IMR-90 (cell line): Measurements from ENCODE around the gene TUSC2. TPM values are rescaled to one million over a fixed set of nuclear protein-coding genes. Genes with fewer than 3 reads are reported as not detected.

Experiments used
- ATAC-seq: fragments of 200-7000 bp; cut with Tn5 transposase; 2 replicates; pipeline ENCODE4 v1.9.1; 2020; ENCODE audit warnings: low read depth, mild to moderate bottlenecking, moderate library complexity
- BruUV-seq: library from RNA; stranded (reverse); fragments of 400-500 nt; replicated peaks from 2 replicates; lab custom pipeline; 2021; lab: Mats Ljungman, UMichigan
- CTCF ChIA-PET: fragments of 300-600 bp; formaldehyde crosslinking; extraction: SDS; loops from one replicate; lab custom pipeline; 2021; ENCODE audit warnings: antibody characterized with exemption; lab: Yijun Ruan, JAX
- POLR2A ChIA-PET: fragments of 300-600 bp; sonication (Branson Sonifier 250); formaldehyde crosslinking; loops from one replicate; lab custom pipeline; 2022; ENCODE audit warnings: antibody characterized with exemption; ENCODE audit not compliant: unreplicated experiment; lab: Charles Lee
- DNase-seq: peaks from one replicate; pipeline ENCODE4 v3.0.0; 2013
- H2AFZ ChIP-seq: replicated peaks from 2 replicates; pipeline ENCODE3; 2013; ENCODE audit warnings: low read length, mild to moderate bottlenecking; ENCODE audit not compliant: poor library complexity
- H2AK5ac ChIP-seq: 2 replicates; pipeline ENCODE4 v1.6.1; 2013; ENCODE audit warnings: low read depth, low read length, inconsistent platforms
- H2AK9ac ChIP-seq: replicated peaks from 2 replicates; pipeline ENCODE3; 2013; ENCODE audit warnings: mild to moderate bottlenecking, low read depth, low read length, moderate library complexity; ENCODE audit not compliant: poor library complexity
- H2BK120ac ChIP-seq: 2 replicates; pipeline ENCODE4 v1.6.1; 2013; ENCODE audit warnings: low read depth, low read length, inconsistent platforms
- H2BK15ac ChIP-seq: 3 replicates; pipeline ENCODE4 v1.6.1; 2013; ENCODE audit warnings: low read depth, low read length, inconsistent platforms
- H2BK20ac ChIP-seq: 2 replicates; pipeline ENCODE4 v1.6.1; 2013; ENCODE audit warnings: low read depth, mild to moderate bottlenecking, inconsistent platforms, low read length, moderate library complexity
- H2BK5ac ChIP-seq: 2 replicates; pipeline ENCODE4 v1.6.1; 2013; ENCODE audit warnings: mild to moderate bottlenecking, low read depth, low read length, inconsistent platforms; ENCODE audit not compliant: poor library complexity, severe bottlenecking
- H3K14ac ChIP-seq: replicated peaks from 2 replicates; pipeline ENCODE4 v1.6.1; 2013; ENCODE audit warnings: low read depth, low read length, inconsistent platforms
- H3K18ac ChIP-seq: 2 replicates; pipeline ENCODE4 v1.6.1; 2013; ENCODE audit warnings: low read depth, low read length, control low read depth
- H3K23ac ChIP-seq: 2 replicates; pipeline ENCODE4 v1.6.1; 2013; ENCODE audit warnings: low read depth, low read length, inconsistent platforms
- H3K27ac ChIP-seq: 2 replicates; pipeline ENCODE4 v1.5.1; 2013; ENCODE audit warnings: mild to moderate bottlenecking, control low read depth, low read length; ENCODE audit not compliant: insufficient read depth
- H3K27me3 ChIP-seq: 2 replicates; pipeline ENCODE4 v1.6.1; 2013; ENCODE audit warnings: low read length; ENCODE audit not compliant: control insufficient read depth, insufficient read depth
- H3K36me3 ChIP-seq: 2 replicates; pipeline ENCODE4 v1.6.1; 2013; ENCODE audit warnings: low read length, mixed read lengths; ENCODE audit not compliant: control insufficient read depth, insufficient read depth
- H3K4ac ChIP-seq: 2 replicates; pipeline ENCODE4 v1.6.1; 2013; ENCODE audit warnings: low read depth, low read length, inconsistent platforms
- H3K4me1 ChIP-seq: 2 replicates; pipeline ENCODE4 v1.6.1; 2013; ENCODE audit warnings: low read length, mixed read lengths; ENCODE audit not compliant: control insufficient read depth, insufficient read depth
- H3K4me2 ChIP-seq: 2 replicates; pipeline ENCODE4 v1.6.1; 2013; ENCODE audit warnings: low read depth, mild to moderate bottlenecking, control low read depth, low read length, moderate library complexity
- H3K4me3 ChIP-seq: 2 replicates; pipeline ENCODE4 v1.5.1; 2013; ENCODE audit warnings: low read depth, mild to moderate bottlenecking, control low read depth, low read length, moderate library complexity; ENCODE audit not compliant: insufficient read depth
- H3K56ac ChIP-seq: 2 replicates; pipeline ENCODE4 v1.6.1; 2013; ENCODE audit warnings: low read length, inconsistent platforms; ENCODE audit not compliant: insufficient read depth; ENCODE audit errors: extremely low read depth
- H3K79me1 ChIP-seq, 2 experiments: 2 replicates each; pipeline ENCODE4 v1.6.1; 2013; ENCODE audit warnings: low read length in 2 of 2, inconsistent platforms in 1 of 2, low read depth in 1 of 2
- H3K9ac ChIP-seq: 2 replicates; pipeline ENCODE4 v1.6.1; 2013; ENCODE audit warnings: low read depth, low read length, control low read depth
- H3K9me1 ChIP-seq: 2 replicates; pipeline ENCODE4 v1.6.1; 2013; ENCODE audit warnings: low read length, inconsistent platforms; ENCODE audit not compliant: insufficient read depth
- H3K9me3 ChIP-seq: 2 replicates; pipeline ENCODE4 v1.6.1; 2013; ENCODE audit warnings: low read length; ENCODE audit not compliant: control insufficient read depth, insufficient read depth
- H4K20me1 ChIP-seq: 2 replicates; pipeline ENCODE4 v1.6.1; 2013; ENCODE audit warnings: low read length, inconsistent platforms; ENCODE audit not compliant: insufficient read depth
- H4K5ac ChIP-seq: 2 replicates; pipeline ENCODE4 v1.6.1; 2013; ENCODE audit warnings: mild to moderate bottlenecking, low read depth, low read length, control low read depth
- H4K8ac ChIP-seq, 2 experiments: 2 replicates each; pipeline ENCODE4 v1.6.1; 2013; ENCODE audit warnings: low read depth in 2 of 2, low read length in 2 of 2, control low read depth in 1 of 2, inconsistent platforms in 1 of 2
- H4K91ac ChIP-seq: 2 replicates; pipeline ENCODE4 v1.6.1; 2013; ENCODE audit warnings: low read depth, low read length, inconsistent platforms; ENCODE audit not compliant: insufficient read depth
- BHLHE40 ChIP-seq: fragments of 150-350 bp; IDR thresholded peaks from 2 replicates; pipeline ENCODE4 v1.6.1; 2016; ENCODE audit warnings: mild to moderate bottlenecking, low read depth, low read length
- CTCF ChIP-seq: conservative IDR thresholded peaks from 2 replicates; pipeline ENCODE4 v1.5.1; 2012; ENCODE audit warnings: mild to moderate bottlenecking, low read depth, low read length, improper control_type of control experiment
- ELK1 ChIP-seq: fragments of 150-350 bp; IDR thresholded peaks from 2 replicates; pipeline ENCODE4 v1.6.1; 2016; ENCODE audit warnings: low read depth, mild to moderate bottlenecking, low read length, moderate library complexity, borderline replicate concordance
- RFX5 ChIP-seq: IDR thresholded peaks from 2 replicates; pipeline ENCODE4 v1.8.0; 2012; ENCODE audit warnings: low read depth, mild to moderate bottlenecking, low read length, moderate library complexity
- whole genome bisulfite sequencing, 2 experiments: methylation state at CpG; one replicate each; pipeline versions ENCODE4 v1.1.5 to v1.1.7; 2013; ENCODE audit warnings: missing lambda C conversion rate in 2 of 2; ENCODE audit not compliant: insufficient read length in 1 of 2; ENCODE audit errors: extremely low coverage in 2 of 2; 5-methylcytosine and 5-hydroxymethylcytosine counted together
- dilution Hi-C: fragments of 300-500 bp; cut with HindIII; formaldehyde crosslinking; loops from one replicate; pipeline ENCODE4 v1.14.3; 2018; ENCODE audit warnings: low sequenced_read_pairs; ENCODE audit not compliant: unreplicated experiment
- in situ Hi-C: fragments of 300-500 bp; cut with MboI; formaldehyde crosslinking; loops from 3 replicates; pipeline ENCODE4 v1.14.3; 2019; ENCODE audit warnings: low sequenced_read_pairs, inconsistent platforms, mixed read lengths
- intact Hi-C: fragments of 100-400 bp; cut with micrococcal nuclease; formaldehyde crosslinking; loops from 2 replicates; pipeline ENCODE4 v1.10.0; 2022
- polyA plus RNA-seq, 3 experiments: library from polyadenylated mRNA; depleted of rRNA; stranded (reverse); fragments of >200 nt; gene quantifications; 2 replicates each; pipeline ENCODE4 v1.2.3, GENCODE V29; 2012; ENCODE audit warnings: low replicate concordance in 1 of 3
- total RNA-seq: library from RNA; depleted of rRNA; stranded (reverse); fragments of >200 nt; gene quantifications from 2 replicates; pipeline ENCODE4 v1.2.3, GENCODE V29; 2012

TUSC2 gene
- total and polyA plus RNA-seq, 2 of the 4 experiments (the other 2 are of a cell fraction): 13.4 to 24.0 TPM

- no peak for TF ChIP-seq ELK1
These were observed 4.3 kb downstream of the TUSC2 start (continued) for GRCh38 chr3:50323614-50324199.

- Histone ChIP-seq H3K18ac (no peak overlapping the region), H2BK15ac (no peak overlapping the region), H3K56ac (no peak overlapping the region), H2AK5ac (0 out of 2 replicates have a peak overlapping the region, but pooled peaks have one; percentile 43), H2BK5ac (no peak overlapping the region), H2AFZ (no peak overlapping the region), H2BK20ac (no peak overlapping the region), H3K14ac (no peak overlapping the region), H3K36me3 (peaks cover 21% of the 10 kb centered on the region), H3K4ac (no peak overlapping the region), H3K27ac (no peak overlapping the region), H2BK120ac (no peak overlapping the region), H3K9me3 (no peaks in the 10 kb centered on the region), H4K8ac (no peak overlapping the region), H4K91ac (no peak overlapping the region), H3K4me3 (no peak overlapping the region), H3K4me1 (peaks cover 26% of the 10 kb centered on the region), H2AK9ac (peak overlapping the region; percentile 26), H3K4me2 (no peak overlapping the region), H4K20me1 (peaks cover 12% of the 10 kb centered on the region; the same call in 1 of the 2 replicates), H3K27me3 (no peaks in the 10 kb centered on the region), H3K9me1 (peaks cover 8% of the 10 kb centered on the region), H3K23ac (no peak overlapping the region), H3K9ac (no peak overlapping the region), H3K79me1 (peaks cover 28 to 57% of the 10 kb centered on the region in 2 experiments), H4K5ac (no peak overlapping the region)
- WGBS, 2 experiments: 14% methylated on average over 3 of the region's 4 CpGs; no CpG with 5 or more reads in 1 of the 2 experiments
- DNase-seq (no peak), ATAC-seq (no peak)
- POLR2A ChIA-PET: no interaction called here
- CTCF ChIA-PET: no interaction called here
- in situ Hi-C loops (no loop called here), dilution Hi-C loops (no loop called here), intact Hi-C loops (loop anchor here (5.0 kb wide), 1 partner anchor 61 kb away; no protein-coding TSS in a partner anchor)
- TF ChIP-seq CTCF (no peak), RFX5 (no peak), BHLHE40 (no peak)
- no TSS peak for BruUV-seq
These were observed 4.9 kb downstream of the TUSC2 start for GRCh38 chr3:50323092-50323600.
